H1 (cell line): ENCODE data around the gene SLC25A53. TPM values are rescaled to one million over a fixed set of nuclear protein-coding genes. Genes with fewer than 3 reads are reported as not detected.

ENCODE experiments used
- CTCF ChIA-PET: fragments of 300-600 bp; sonication (Branson Sonifier 250); formaldehyde crosslinking; loops from one replicate; lab custom pipeline; 2021; ENCODE audit not compliant: partially characterized antibody; lab: Charles Lee
- POLR2A ChIA-PET: fragments of 300-600 bp; sonication (Branson Sonifier 250); formaldehyde crosslinking; loops from one replicate; lab custom pipeline; 2021; ENCODE audit warnings: inconsistent platforms; ENCODE audit not compliant: partially characterized antibody; lab: Charles Lee
- DNase-seq, 2 experiments: peaks; one replicate each; pipeline versions ENCODE4 v3.0.0 to v3.0.0-alpha.2; 2010 to 2022; ENCODE audit warnings: low spot score in 2 of 2, low read depth in 1 of 2, mixed read lengths in 1 of 2
- FAIRE-seq: peaks from 2 replicates; lab custom pipeline; 2011; peaks lifted over from hg19 to GRCh38; lab: Jason Lieb, UNC
- H2AFZ ChIP-seq: 2 replicates; pipeline ENCODE4 v1.8.1; 2012; ENCODE audit warnings: low read length, inconsistent platforms
- H2AK5ac ChIP-seq: 2 replicates; pipeline ENCODE4 v1.6.1; 2013; ENCODE audit warnings: low read depth, low read length
- H2BK120ac ChIP-seq: replicated peaks from 2 replicates; pipeline ENCODE3; 2013; ENCODE audit warnings: low read depth, low read length, inconsistent platforms
- H2BK12ac ChIP-seq: 2 replicates; pipeline ENCODE4 v1.6.1; 2013; ENCODE audit warnings: low read depth, low read length
- H2BK15ac ChIP-seq: 2 replicates; pipeline ENCODE4 v1.6.1; 2013; ENCODE audit warnings: low read length
- H2BK20ac ChIP-seq: 2 replicates; pipeline ENCODE4 v1.6.1; 2013; ENCODE audit warnings: low read length
- H2BK5ac ChIP-seq: 2 replicates; pipeline ENCODE4 v1.6.1; 2013; ENCODE audit warnings: low read depth, low read length
- H3K14ac ChIP-seq: 2 replicates; pipeline ENCODE4 v1.6.1; 2013; ENCODE audit warnings: inconsistent platforms; ENCODE audit not compliant: insufficient read length
- H3K18ac ChIP-seq: 2 replicates; pipeline ENCODE4 v1.6.1; 2013; ENCODE audit warnings: low read length; ENCODE audit errors: extremely low read depth
- H3K23ac ChIP-seq: 2 replicates; pipeline ENCODE4 v1.6.1; 2013; ENCODE audit warnings: inconsistent platforms; ENCODE audit not compliant: insufficient read length
- H3K23me2 ChIP-seq: 2 replicates; pipeline ENCODE4 v1.6.1; 2013; ENCODE audit warnings: low read depth, low read length
- H3K27ac ChIP-seq: 2 replicates; pipeline ENCODE4 v1.6.1; 2011; ENCODE audit warnings: low read depth, low read length, inconsistent platforms
- H3K27me3 ChIP-seq, 4 experiments: replicated peaks in 1 of 4; 1 replicate in 1 of 4; 2 replicates in 3 of 4; pipeline versions ENCODE4 v1.6.1 to v1.8.1; 2011 to 2013; ENCODE audit warnings: low read length in 3 of 4, mild to moderate bottlenecking in 3 of 4, inconsistent platforms in 2 of 4, mixed read lengths in 2 of 4, moderate library complexity in 1 of 4; ENCODE audit not compliant: control insufficient read depth in 3 of 4, insufficient read depth in 3 of 4; ENCODE audit errors: extremely low read depth in 1 of 4
- H3K36me3 ChIP-seq, 4 experiments: 2 replicates each; pipeline versions ENCODE4 v1.6.1 to v1.8.1; 2011 to 2013; ENCODE audit warnings: mild to moderate bottlenecking in 4 of 4, low read length in 3 of 4, moderate library complexity in 2 of 4, control low read depth in 1 of 4, inconsistent platforms in 1 of 4; ENCODE audit not compliant: insufficient read depth in 4 of 4, control insufficient read depth in 2 of 4
- H3K4ac ChIP-seq: replicated peaks from 2 replicates; pipeline ENCODE3; 2013; ENCODE audit warnings: low read length, low read depth, mixed read lengths, inconsistent platforms; ENCODE audit not compliant: insufficient read length
- H3K4me1 ChIP-seq, 4 experiments: replicated peaks in 1 of 4; 1 replicate in 1 of 4; 2 replicates in 3 of 4; pipeline versions ENCODE4 v1.6.1 to v1.8.1; 2011 to 2013; ENCODE audit warnings: low read length in 3 of 4, inconsistent platforms in 2 of 4, mixed read lengths in 1 of 4; ENCODE audit not compliant: insufficient read depth in 4 of 4, control insufficient read depth in 3 of 4
- H3K4me2 ChIP-seq, 2 experiments: 2 replicates each; pipeline versions ENCODE4 v1.6.1 to v1.8.1; 2011 to 2013; ENCODE audit warnings: low read depth in 2 of 2, low read length in 2 of 2, control low read depth in 1 of 2, inconsistent platforms in 1 of 2, mild to moderate bottlenecking in 1 of 2; ENCODE audit not compliant: insufficient read depth in 1 of 2
- H3K4me3 ChIP-seq, 4 experiments: fragments of 200-600, 300-600 bp in 1 of 4; sonication (generic), shearing (Covaris generic), sonication (Bioruptor Twin) in 1 of 4; 2 replicates each; pipeline versions ENCODE4 v1.5.1 to v1.8.1; 2011 to 2016; ENCODE audit warnings: low read length in 4 of 4, low read depth in 3 of 4, control low read depth in 2 of 4, inconsistent platforms in 2 of 4, mild to moderate bottlenecking in 2 of 4, mixed read lengths in 1 of 4, moderate library complexity in 1 of 4; ENCODE audit not compliant: insufficient read depth in 2 of 4; ENCODE audit errors: extremely low read depth in 1 of 4
- H3K56ac ChIP-seq: replicated peaks from 2 replicates; pipeline ENCODE3; 2013; ENCODE audit warnings: low read depth, mild to moderate bottlenecking, mixed read lengths, low read length, inconsistent platforms; ENCODE audit not compliant: insufficient read length
- H3K79me1 ChIP-seq: 2 replicates; pipeline ENCODE4 v1.6.1; 2013; ENCODE audit warnings: low read depth, low read length, control low read depth
- H3K79me2 ChIP-seq, 2 experiments: 2 replicates each; pipeline versions ENCODE4 v1.6.1 to v1.8.1; 2012 to 2013; ENCODE audit warnings: low read length in 2 of 2, mild to moderate bottlenecking in 2 of 2, inconsistent platforms in 1 of 2; ENCODE audit not compliant: insufficient read depth in 2 of 2, control insufficient read depth in 1 of 2
- H3K9ac ChIP-seq, 4 experiments: replicated peaks in 1 of 4; 1 replicate in 1 of 4; 2 replicates in 3 of 4; pipeline versions ENCODE4 v1.6.1 to v1.8.1; 2011 to 2013; ENCODE audit warnings: low read depth in 3 of 4, low read length in 3 of 4, control low read depth in 2 of 4, mild to moderate bottlenecking in 2 of 4, moderate library complexity in 2 of 4, inconsistent platforms in 1 of 4; ENCODE audit errors: extremely low read depth in 1 of 4
- H3K9me3 ChIP-seq, 2 experiments: 2 replicates each; pipeline versions ENCODE4 v1.6.1 to v1.8.1; 2012 to 2013; ENCODE audit warnings: mild to moderate bottlenecking in 2 of 2, moderate library complexity in 2 of 2, control low read depth in 1 of 2, inconsistent platforms in 1 of 2, low read depth in 1 of 2, low read length in 1 of 2, mixed read lengths in 1 of 2; ENCODE audit not compliant: insufficient read depth in 2 of 2
- H4K20me1 ChIP-seq, 2 experiments: replicated peaks in 1 of 2; 2 replicates each; pipeline versions ENCODE3 to v1.8.1; 2011 to 2013; ENCODE audit warnings: inconsistent platforms in 2 of 2, low read length in 2 of 2, mild to moderate bottlenecking in 1 of 2; ENCODE audit not compliant: insufficient read depth in 2 of 2, control insufficient read depth in 1 of 2
- H4K5ac ChIP-seq: 2 replicates; pipeline ENCODE4 v1.6.1; 2013; ENCODE audit warnings: low read length, low read depth, mixed read lengths, inconsistent platforms; ENCODE audit not compliant: insufficient read length
- H4K8ac ChIP-seq: 2 replicates; pipeline ENCODE4 v1.8.0; 2013; ENCODE audit warnings: mild to moderate bottlenecking, moderate library complexity, low read length, inconsistent platforms; ENCODE audit not compliant: insufficient read depth; ENCODE audit errors: extremely low read depth
- H4K91ac ChIP-seq: replicated peaks from 2 replicates; pipeline ENCODE3; 2013; ENCODE audit warnings: low read length, mixed read lengths, inconsistent platforms; ENCODE audit not compliant: insufficient read length
- TCF12 ChIP-seq: IDR thresholded peaks from 2 replicates; pipeline ENCODE4 v1.6.1; 2011; ENCODE audit warnings: low read depth, mild to moderate bottlenecking, low read length
- WGBS, 2 experiments: shearing (Covaris generic) in 1 of 2; methylation state at CpG; one replicate each; pipeline versions ENCODE4 v1.1.6 to v1.1.7; 2013 to 2015; ENCODE audit warnings: low lambda C conversion rate in 2 of 2, mixed read lengths in 2 of 2, inconsistent platforms in 1 of 2, low coverage in 1 of 2, missing lambda C conversion rate in 1 of 2; ENCODE audit not compliant: insufficient replicate concordance in 2 of 2, insufficient coverage in 1 of 2, insufficient read length in 1 of 2; ENCODE audit errors: extremely low coverage in 1 of 2, missing lambda C conversion rate in 1 of 2; 5-methylcytosine and 5-hydroxymethylcytosine counted together
- polyA plus RNA-seq, 7 experiments: library from polyadenylated mRNA; depleted of rRNA in 3 of 7; stranded (reverse) in 5 of 7; unstranded in 2 of 7; fragments of >200 nt in 5 of 7; fragments of 200-250 nt in 2 of 7; gene quantifications; 1 replicate in 5 of 7; 2 replicates in 1 of 7; 4 replicates in 1 of 7; pipeline versions ENCODE4 v1.2.1 to v1.2.3, GENCODE V29; 2011 to 2013; ENCODE audit warnings: missing spikeins in 2 of 7, mixed read lengths in 2 of 7
- total RNA-seq: library from RNA; stranded (reverse); fragmentation: NEBNext Ultra II Directional; extraction: Animal tissue kit (Norgen Biotek cat#: 25700); gene quantifications from 2 replicates; pipeline ENCODE4 v1.2.1, GENCODE V29; 2021

SLC25A53 gene
- total and polyA plus RNA-seq, 2 of the 8 experiments (the other 6 are each of a cell fraction or from before 2014, with no cell fraction given) = 2.4 to 4.2 TPM

DNA sequence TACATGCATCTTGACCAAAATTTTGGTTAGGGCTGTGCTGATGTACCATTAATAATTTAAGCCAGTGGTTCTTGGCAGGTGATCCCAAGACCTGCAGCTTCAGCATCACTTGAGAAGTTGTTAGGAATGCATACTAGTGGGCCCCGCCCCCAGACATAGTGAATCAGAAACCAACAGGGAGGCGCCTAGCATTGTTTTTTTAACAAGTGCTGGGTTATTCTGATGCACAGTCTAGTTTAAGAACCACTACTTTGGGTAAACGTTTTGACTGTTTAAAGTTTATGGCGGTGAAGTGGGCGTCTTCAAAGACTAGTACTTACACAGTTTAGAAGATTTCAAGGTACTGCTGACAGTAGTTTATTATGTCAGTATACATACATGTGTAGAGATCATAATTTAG lies 33.0 kb upstream of the SLC25A53 start:
- no peak overlapping the region for H2BK20ac ChIP-seq
- FAIRE-seq = no peak
- no peaks in the 10 kb centered on the region for H3K27me3 ChIP-seq
- no peak overlapping the region for H2BK15ac ChIP-seq
- no peak overlapping the region for H3K4ac ChIP-seq
- no peaks in the 10 kb centered on the region for H3K23me2 ChIP-seq
- no peak overlapping the region for H2BK5ac ChIP-seq
- no peak overlapping the region for H4K5ac ChIP-seq
- no peak overlapping the region for H3K23ac ChIP-seq
- no peaks in the 10 kb centered on the region for H3K9me3 ChIP-seq
- H3K4me2 ChIP-seq = no peak overlapping the region
- H3K14ac ChIP-seq = no peak overlapping the region
- no peak overlapping the region for H2BK120ac ChIP-seq
- no peak for DNase-seq
- H2AFZ ChIP-seq = no peak overlapping the region
- peaks cover 0 to 24% (median 5%) of the 10 kb centered on the region in 4 experiments; a peak in 4 of 8 replicates for H3K36me3 ChIP-seq
- H3K27ac ChIP-seq = no peak overlapping the region
- no peak overlapping the region for H2AK5ac ChIP-seq
- no peaks in the 10 kb centered on the region for H3K79me1 ChIP-seq
- CTCF ChIA-PET = no interaction called here
- H3K9ac ChIP-seq = no peak overlapping the region
- WGBS, 2 experiments = 84% methylated on average over 5 of the region's 5 CpGs; no CpG with 5 or more reads in 1 of the 2 experiments
- TF ChIP-seq TCF12 = no peak
- no peak overlapping the region for H4K91ac ChIP-seq
- no peaks in the 10 kb centered on the region for H3K79me2 ChIP-seq
- H3K18ac ChIP-seq = no peak overlapping the region
- no peak overlapping the region for H4K8ac ChIP-seq
- H4K20me1 ChIP-seq = no peaks in the 10 kb centered on the region
- no peaks in the 10 kb centered on the region for H3K4me1 ChIP-seq
- no peak overlapping the region for H3K4me3 ChIP-seq
- H3K56ac ChIP-seq = no peak overlapping the region
- no peak overlapping the region for H2BK12ac ChIP-seq
- POLR2A ChIA-PET = no interaction called here
